ENCODE measurements around the gene MAPRE3. TPM values are rescaled to one million over a fixed set of nuclear protein-coding genes. Genes with fewer than 3 reads are reported as not detected.

The MAPRE3 gene
- total and polyA plus RNA-seq, 2 donors (not counting 3 experiments of a cell fraction or from before 2014, with no cell fraction given), result 4.4 to 6.1 TPM

DNA sequence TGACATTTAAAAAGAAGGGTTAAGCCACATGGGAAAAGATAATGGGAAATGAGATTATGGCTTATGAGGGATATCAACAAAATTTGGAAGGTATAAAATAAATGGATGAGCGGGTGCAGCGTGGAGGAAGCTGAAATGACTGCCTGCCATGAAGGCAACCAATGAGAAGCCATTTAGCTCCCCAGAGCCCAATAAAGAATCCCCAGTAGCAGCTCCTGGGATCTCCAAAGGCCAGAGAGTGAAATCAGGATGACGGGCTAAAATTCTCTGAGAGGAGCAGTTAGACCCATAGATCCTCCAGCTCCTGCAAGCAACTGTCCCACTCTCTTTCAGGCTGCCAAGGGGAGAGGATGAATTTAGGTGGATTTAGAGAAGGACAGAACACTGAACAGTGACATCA is 12.9 kb upstream of the MAPRE3 start:
- Histone ChIP-seq H3K4me3 (replicated peaks in 1 of 3; ENCODE audit: insufficient read depth in 1 of 3, low read depth in 1 of 3, low read length in 3 of 3) (no peak overlapping the region), H3K36me3 (ENCODE audit: control insufficient read depth in 2 of 2, extremely low read depth in 1 of 2, insufficient read depth in 2 of 2, low read length in 2 of 2) (no peaks in the 10 kb centered on the region), H4K20me1 (replicated peaks; ENCODE audit: control insufficient read depth, extremely low read depth, insufficient read depth, low read length) (no peaks in the 10 kb centered on the region), H3K9me3 (replicated peaks; ENCODE audit: control insufficient read depth, insufficient read depth, low read length) (no peaks in the 10 kb centered on the region), H3K79me2 (ENCODE audit: control insufficient read depth, insufficient read depth, low read length) (no peaks in the 10 kb centered on the region), H2AFZ (ENCODE audit: low read depth, low read length) (no peak overlapping the region), H3K9me1 (replicated peaks; ENCODE audit: control insufficient read depth, extremely low read depth, insufficient read depth, low read length) (no peaks in the 10 kb centered on the region), H3K27me3 (ENCODE audit: control insufficient read depth in 2 of 2, insufficient read depth in 2 of 2, low read length in 2 of 2) (peaks cover 23 to 36% of the 10 kb centered on the region in 2 experiments), H3K4me2 (ENCODE audit: insufficient read depth, low read length) (no peak overlapping the region), H3K27ac (ENCODE audit: insufficient read depth, low read depth, low read length) (no peak overlapping the region), H3K9ac (replicated peaks; ENCODE audit: extremely low read depth, insufficient read depth, low read length) (no peak overlapping the region), H3K4me1 (ENCODE audit: control insufficient read depth, extremely low read depth, insufficient read depth, low read length) (no peaks in the 10 kb centered on the region)
- dilution Hi-C loops (cut with MboI; ENCODE audit: extremely low pct_ligation_motif_present, low sequenced_read_pairs), result no loop called here
- no peak for FAIRE-seq
- ChIA-PET POLR2A (no interaction called here), CTCF (interaction anchor here (1.0 to 1.3 kb wide), 3 partner anchors 15 to 111 kb away, joined by 4 to 8 read pairs (median 4); no protein-coding TSS in a partner anchor)
- TF ChIP-seq, protein P1, sequence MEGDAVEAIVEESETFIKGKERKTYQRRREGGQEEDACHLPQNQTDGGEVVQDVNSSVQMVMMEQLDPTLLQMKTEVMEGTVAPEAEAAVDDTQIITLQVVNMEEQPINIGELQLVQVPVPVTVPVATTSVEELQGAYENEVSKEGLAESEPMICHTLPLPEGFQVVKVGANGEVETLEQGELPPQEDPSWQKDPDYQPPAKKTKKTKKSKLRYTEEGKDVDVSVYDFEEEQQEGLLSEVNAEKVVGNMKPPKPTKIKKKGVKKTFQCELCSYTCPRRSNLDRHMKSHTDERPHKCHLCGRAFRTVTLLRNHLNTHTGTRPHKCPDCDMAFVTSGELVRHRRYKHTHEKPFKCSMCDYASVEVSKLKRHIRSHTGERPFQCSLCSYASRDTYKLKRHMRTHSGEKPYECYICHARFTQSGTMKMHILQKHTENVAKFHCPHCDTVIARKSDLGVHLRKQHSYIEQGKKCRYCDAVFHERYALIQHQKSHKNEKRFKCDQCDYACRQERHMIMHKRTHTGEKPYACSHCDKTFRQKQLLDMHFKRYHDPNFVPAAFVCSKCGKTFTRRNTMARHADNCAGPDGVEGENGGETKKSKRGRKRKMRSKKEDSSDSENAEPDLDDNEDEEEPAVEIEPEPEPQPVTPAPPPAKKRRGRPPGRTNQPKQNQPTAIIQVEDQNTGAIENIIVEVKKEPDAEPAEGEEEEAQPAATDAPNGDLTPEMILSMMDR (IDR thresholded peaks at IDR 0.05; ENCODE audit: extremely low read depth in 1 of 2, insufficient read depth in 1 of 2, low read depth in 1 of 2, low read length in 2 of 2), result no peak
- TF ChIP-seq POLR2AphosphoS5 (IDR thresholded peaks at IDR 0.05; ENCODE audit: insufficient read depth, low read depth, low read length), result no peak
- TF ChIP-seq, protein P2, sequence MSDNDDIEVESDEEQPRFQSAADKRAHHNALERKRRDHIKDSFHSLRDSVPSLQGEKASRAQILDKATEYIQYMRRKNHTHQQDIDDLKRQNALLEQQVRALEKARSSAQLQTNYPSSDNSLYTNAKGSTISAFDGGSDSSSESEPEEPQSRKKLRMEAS (IDR thresholded peaks at IDR 0.05; ENCODE audit: insufficient read depth, insufficient read length), result no peak
- no peak for TF ChIP-seq EZH2 (IDR thresholded peaks at IDR 0.05; ENCODE audit: borderline replicate concordance, low read depth, low read length, severe bottlenecking)
- TF ChIP-seq JUN (IDR thresholded peaks at IDR 0.05; ENCODE audit: borderline replicate concordance, insufficient read depth, insufficient read length, low read depth), result no peak
- no peak for TF ChIP-seq MYC (IDR thresholded peaks at IDR 0.05; ENCODE audit: low read depth, low read length)
- TF ChIP-seq POLR2A (IDR thresholded peaks at IDR 0.05; ENCODE audit: low read depth, low read length), result no peak
- no peak for TF ChIP-seq GATA2 (IDR thresholded peaks at IDR 0.05; ENCODE audit: insufficient read depth, insufficient read length, low read depth, low read length)
- TF ChIP-seq FOS (IDR thresholded peaks at IDR 0.05; ENCODE audit: borderline replicate concordance, insufficient read depth, low read length), result no peak
- DNase-seq (ENCODE audit: low read depth, low spot score), result no peak
- intact Hi-C loops (cut with micrococcal nuclease), result no loop called here
- no TSS peak for BruUV-seq (replicated peaks)

Measured in endothelial cell of umbilical vein (primary cell).